Measurements from ENCODE around the gene KIF3A. TPM values are rescaled to one million over a fixed set of nuclear protein-coding genes. Genes with fewer than 3 reads are reported as not detected.

The KIF3A gene
- polyA plus RNA-seq, 1 of the 3 experiments (the other 2 are of a cell fraction): 5.1 TPM

GRCh38 chr5:132661231-132662003, 75.9 kb downstream of the KIF3A start:
- H3F3A ChIP-seq (replicated peaks; ENCODE audit: insufficient read depth): no peaks in the 10 kb centered on the region
- H3K9me2 ChIP-seq: no peaks in the 10 kb centered on the region
- no peaks in the 10 kb centered on the region for H4K20me1 ChIP-seq (ENCODE audit: insufficient read depth)
- H3K4me3 ChIP-seq (ENCODE audit: low read depth in 2 of 2, low read length in 1 of 2): no peak overlapping the region
- H3K79me2 ChIP-seq (ENCODE audit: insufficient read depth): no peaks in the 10 kb centered on the region
- H3K27ac ChIP-seq (ENCODE audit: low read depth in 2 of 2, low read length in 1 of 2): no peak overlapping the region
- no peaks in the 10 kb centered on the region for H3K36me3 ChIP-seq (replicated peaks in 1 of 2; ENCODE audit: control insufficient read depth in 1 of 2, insufficient read depth in 2 of 2, low read length in 1 of 2)
- H3K9me3 ChIP-seq: no peaks in the 10 kb centered on the region
- POLR2A ChIA-PET: no interaction called here
- no peak overlapping the region for H3K9ac ChIP-seq
- no peaks in the 10 kb centered on the region for H3K27me3 ChIP-seq (ENCODE audit: insufficient read depth)
- WGBS (ENCODE audit: low lambda C conversion rate): 80% methylated on average over 10 of the region's 12 CpGs
- DNase-seq: no peak
- H3K4me1 ChIP-seq (ENCODE audit: control insufficient read depth in 1 of 2, insufficient read depth in 2 of 2, low read depth in 1 of 2, low read length in 1 of 2): peaks cover 0 to 3% of the 10 kb centered on the region in 2 experiments; a peak in 1 of 4 replicates
- CTCF ChIA-PET: interaction anchor here (0.9 to 1.5 kb wide), 3 partner anchors 50 to 423 kb away, joined by 3 read pairs; no protein-coding TSS in a partner anchor
- no peak overlapping the region for H3K4me2 ChIP-seq
- TF ChIP-seq FOXJ3 (CRISPR knock-in tag; IDR thresholded peaks at IDR 0.05) (no peak), MXI1 (IDR thresholded peaks at IDR 0.05; ENCODE audit: low read depth, low read length) (no peak), SMC3 (IDR thresholded peaks at IDR 0.05; ENCODE audit: low read depth, low read length) (no peak), YY1 (IDR thresholded peaks at IDR 0.05; ENCODE audit: low read depth) (no peak), RAD21 (IDR thresholded peaks at IDR 0.05; ENCODE audit: low read length) (0 out of 2 replicates have a peak, but pooled peaks have one; percentile 13), MEF2A (IDR thresholded peaks at IDR 0.05; ENCODE audit: borderline replicate concordance, low read depth) (no peak), FOXM1 (IDR thresholded peaks at IDR 0.05; ENCODE audit: low read depth) (no peak), FOSL2 (IDR thresholded peaks at IDR 0.05; ENCODE audit: borderline replicate concordance, low read depth) (no peak), EP300 (IDR thresholded peaks at IDR 0.05; ENCODE audit: borderline replicate concordance in 1 of 2, low read depth in 1 of 2, low read length in 1 of 2) (no peak), ELF1 (IDR thresholded peaks at IDR 0.05) (no peak), EZH2phosphoT487 (IDR thresholded peaks at IDR 0.05; ENCODE audit: borderline replicate concordance, low read depth) (no peak), USF2 (IDR thresholded peaks at IDR 0.05; ENCODE audit: borderline replicate concordance, low read depth, low read length) (no peak), RFX5 (IDR thresholded peaks at IDR 0.05; ENCODE audit: low read length) (no peak), SIN3A (IDR thresholded peaks at IDR 0.05; ENCODE audit: borderline replicate concordance, low read depth, low read length) (no peak)
- TF ChIP-seq, protein P1, sequence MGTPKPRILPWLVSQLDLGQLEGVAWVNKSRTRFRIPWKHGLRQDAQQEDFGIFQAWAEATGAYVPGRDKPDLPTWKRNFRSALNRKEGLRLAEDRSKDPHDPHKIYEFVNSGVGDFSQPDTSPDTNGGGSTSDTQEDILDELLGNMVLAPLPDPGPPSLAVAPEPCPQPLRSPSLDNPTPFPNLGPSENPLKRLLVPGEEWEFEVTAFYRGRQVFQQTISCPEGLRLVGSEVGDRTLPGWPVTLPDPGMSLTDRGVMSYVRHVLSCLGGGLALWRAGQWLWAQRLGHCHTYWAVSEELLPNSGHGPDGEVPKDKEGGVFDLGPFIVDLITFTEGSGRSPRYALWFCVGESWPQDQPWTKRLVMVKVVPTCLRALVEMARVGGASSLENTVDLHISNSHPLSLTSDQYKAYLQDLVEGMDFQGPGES (IDR thresholded peaks at IDR 0.05; ENCODE audit: low read depth, low read length): no peak
- TF ChIP-seq, protein P2, sequence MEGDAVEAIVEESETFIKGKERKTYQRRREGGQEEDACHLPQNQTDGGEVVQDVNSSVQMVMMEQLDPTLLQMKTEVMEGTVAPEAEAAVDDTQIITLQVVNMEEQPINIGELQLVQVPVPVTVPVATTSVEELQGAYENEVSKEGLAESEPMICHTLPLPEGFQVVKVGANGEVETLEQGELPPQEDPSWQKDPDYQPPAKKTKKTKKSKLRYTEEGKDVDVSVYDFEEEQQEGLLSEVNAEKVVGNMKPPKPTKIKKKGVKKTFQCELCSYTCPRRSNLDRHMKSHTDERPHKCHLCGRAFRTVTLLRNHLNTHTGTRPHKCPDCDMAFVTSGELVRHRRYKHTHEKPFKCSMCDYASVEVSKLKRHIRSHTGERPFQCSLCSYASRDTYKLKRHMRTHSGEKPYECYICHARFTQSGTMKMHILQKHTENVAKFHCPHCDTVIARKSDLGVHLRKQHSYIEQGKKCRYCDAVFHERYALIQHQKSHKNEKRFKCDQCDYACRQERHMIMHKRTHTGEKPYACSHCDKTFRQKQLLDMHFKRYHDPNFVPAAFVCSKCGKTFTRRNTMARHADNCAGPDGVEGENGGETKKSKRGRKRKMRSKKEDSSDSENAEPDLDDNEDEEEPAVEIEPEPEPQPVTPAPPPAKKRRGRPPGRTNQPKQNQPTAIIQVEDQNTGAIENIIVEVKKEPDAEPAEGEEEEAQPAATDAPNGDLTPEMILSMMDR (IDR thresholded peaks at IDR 0.05): 0 out of 2 replicates have a peak, but pooled peaks have one; percentile 8
- TF ChIP-seq, protein P3, sequence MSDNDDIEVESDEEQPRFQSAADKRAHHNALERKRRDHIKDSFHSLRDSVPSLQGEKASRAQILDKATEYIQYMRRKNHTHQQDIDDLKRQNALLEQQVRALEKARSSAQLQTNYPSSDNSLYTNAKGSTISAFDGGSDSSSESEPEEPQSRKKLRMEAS (IDR thresholded peaks at IDR 0.05; ENCODE audit: low read depth): no peak
- H2AFZ ChIP-seq (ENCODE audit: low read depth): no peak overlapping the region

All from SK-N-SH (cell line).